B cell (primary cell): ENCODE data around the gene CHRNG. TPM values are rescaled to one million over a fixed set of nuclear protein-coding genes. Genes with fewer than 3 reads are reported as not detected.

Experiments
- ATAC-seq: fragments of 200-7000 bp; cut with Tn5 transposase; one replicate; pipeline ENCODE4 v1.10.0; 2021; ENCODE audit warnings: low read depth, mild to moderate bottlenecking, moderate number of reproducible peaks, moderate library complexity
- CTCF ChIA-PET: fragments of 350-600 bp; sonication (Branson Sonifier 250); formaldehyde crosslinking; loops from one replicate; lab custom pipeline; 2021; ENCODE audit warnings: antibody characterized with exemption, inconsistent platforms; lab: Charles Lee
- POLR2A ChIA-PET: fragments of 350-600 bp; sonication (Branson Sonifier 250); formaldehyde crosslinking; loops from one replicate; lab custom pipeline; 2021; ENCODE audit warnings: antibody characterized with exemption; lab: Charles Lee
- DNase-seq: peaks from one replicate; pipeline ENCODE4 v3.0.0; 2013
- H2AFZ ChIP-seq: 2 replicates; pipeline ENCODE4 v1.6.1; 2012; ENCODE audit warnings: mild to moderate bottlenecking, low read depth, low read length; ENCODE audit not compliant: insufficient read depth, poor library complexity, severe bottlenecking
- H3K27ac ChIP-seq, 2 donors: 1 replicate in 1 of 2; 2 replicates in 1 of 2; pipeline ENCODE4 v1.5.1; 2012 to 2013; ENCODE audit warnings: low read length in 2 of 2, mild to moderate bottlenecking in 2 of 2, moderate library complexity in 1 of 2
- H3K27me3 ChIP-seq, 4 experiments: fragments of 200-600 bp in 1 of 4; sonication (generic) in 1 of 4; replicated peaks in 1 of 4; 1 replicate in 2 of 4; 2 replicates in 2 of 4; pipeline versions ENCODE4 v1.6.1 to v1.7.0; 2013 to 2016; ENCODE audit warnings: low read length in 3 of 4, mild to moderate bottlenecking in 2 of 4, mixed read lengths in 1 of 4, moderate library complexity in 1 of 4; ENCODE audit not compliant: insufficient read depth in 4 of 4, control insufficient read depth in 3 of 4; ENCODE audit errors: control extremely low read depth in 1 of 4
- H3K36me3 ChIP-seq, 2 experiments: replicated peaks in 1 of 2; 1 replicate in 1 of 2; 2 replicates in 1 of 2; pipeline versions ENCODE4 v1.6.1 to v1.7.1; 2013; ENCODE audit warnings: low read length in 1 of 2; ENCODE audit not compliant: insufficient read depth in 2 of 2, control insufficient read depth in 1 of 2; ENCODE audit errors: control extremely low read depth in 1 of 2, extremely low read depth in 1 of 2
- H3K4me1 ChIP-seq, 2 donors: fragments of 200-600 bp in 1 of 2; sonication (generic) in 1 of 2; 1 replicate in 1 of 2; 2 replicates in 1 of 2; pipeline versions ENCODE4 v1.5.1 to v1.6.1; 2013 to 2017; ENCODE audit warnings: low read length in 2 of 2; ENCODE audit not compliant: control insufficient read depth in 2 of 2, insufficient read depth in 2 of 2
- H3K4me2 ChIP-seq: replicated peaks from 2 replicates; pipeline ENCODE3; 2012; ENCODE audit warnings: mild to moderate bottlenecking, low read depth, low read length; ENCODE audit not compliant: poor library complexity, severe bottlenecking
- H3K4me3 ChIP-seq, 5 experiments: fragments of 200-600 bp in 1 of 5; sonication (generic) in 1 of 5; 1 replicate in 3 of 5; 2 replicates in 2 of 5; pipeline versions ENCODE4 v1.5.1 to v1.7.0; 2011 to 2016; ENCODE audit warnings: low read length in 4 of 5, mild to moderate bottlenecking in 4 of 5, low read depth in 2 of 5, control low read depth in 1 of 5, moderate library complexity in 1 of 5; ENCODE audit not compliant: insufficient read depth in 1 of 5; ENCODE audit errors: control extremely low read depth in 1 of 5, extremely low read depth in 1 of 5
- H3K79me2 ChIP-seq: fragments of 200-600 bp; sonication (generic); one replicate; pipeline ENCODE4 v1.6.0; 2016; ENCODE audit warnings: low read length; ENCODE audit not compliant: control insufficient read depth, insufficient read depth
- H3K9ac ChIP-seq: fragments of 200-600 bp; sonication (generic); 2 replicates; pipeline ENCODE4 v1.6.1; 2017; ENCODE audit warnings: mild to moderate bottlenecking, low read length, moderate library complexity
- H3K9me3 ChIP-seq, 3 donors: one replicate each; pipeline versions ENCODE4 v1.6.1 to v1.7.1; 2013; ENCODE audit warnings: low read length in 2 of 3; ENCODE audit not compliant: control insufficient read depth in 2 of 3, insufficient read depth in 1 of 3; ENCODE audit errors: control extremely low read depth in 1 of 3
- H4K20me1 ChIP-seq: 2 replicates; pipeline ENCODE4 v1.6.0; 2012; ENCODE audit warnings: mild to moderate bottlenecking, low read length; ENCODE audit not compliant: insufficient read depth, control insufficient read depth, poor library complexity, severe bottlenecking
- H3K27ac Mint-ChIP-seq: one replicate; pipeline ENCODE4 v1.8.0; 2021; ENCODE audit warnings: mixed read lengths
- H3K27me3 Mint-ChIP-seq: one replicate; pipeline ENCODE4 v1.8.0; 2021; ENCODE audit warnings: mixed read lengths
- H3K4me1 Mint-ChIP-seq: one replicate; pipeline ENCODE4 v1.8.0; 2021; ENCODE audit warnings: mixed read lengths
- H3K4me3 Mint-ChIP-seq: one replicate; pipeline ENCODE4 v1.8.0; 2021; ENCODE audit warnings: mixed read lengths
- H3K9me3 Mint-ChIP-seq: one replicate; pipeline ENCODE4 v1.8.0; 2022; ENCODE audit warnings: mixed read lengths; ENCODE audit not compliant: insufficient read depth
- EZH2 ChIP-seq: IDR thresholded peaks from 2 replicates; pipeline ENCODE4 v1.6.1; 2012; ENCODE audit warnings: borderline replicate concordance, low read depth, mild to moderate bottlenecking, moderate library complexity, low read length; ENCODE audit not compliant: insufficient read depth, poor library complexity, severe bottlenecking
- WGBS: methylation state at CpG from one replicate; pipeline ENCODE4 v1.1.5; 2013; ENCODE audit warnings: missing lambda C conversion rate; ENCODE audit not compliant: insufficient coverage; 5-methylcytosine and 5-hydroxymethylcytosine counted together
- intact Hi-C: fragments of 100-400 bp; cut with micrococcal nuclease; formaldehyde crosslinking; loops from one replicate; pipeline ENCODE4 v1.10.0; 2022
- polyA plus RNA-seq: library from polyadenylated mRNA; depleted of rRNA; stranded (reverse); fragments of >200 nt; gene quantifications from 2 replicates; pipeline ENCODE4 v1.2.3, GENCODE V29; 2012
- total RNA-seq, 2 donors: library from RNA; stranded (reverse); fragments of 120-200 nt in 1 of 2; gene quantifications; 1 replicate in 1 of 2; 2 replicates in 1 of 2; pipeline versions ENCODE4 v1.2.3 to v1.2.4, GENCODE V29; 2013 to 2022
- TF ChIP-seq, protein P1 (sequence below): fragments of 200-600 bp; IDR thresholded peaks from one replicate; pipeline ENCODE4 v1.8.0; 2022; ENCODE audit warnings: antibody characterized with exemption, mild to moderate bottlenecking

CHRNG gene
- total and polyA plus RNA-seq, 2 donors (not counting 1 experiment from before 2014, with no cell fraction given), result not detected

DNA sequence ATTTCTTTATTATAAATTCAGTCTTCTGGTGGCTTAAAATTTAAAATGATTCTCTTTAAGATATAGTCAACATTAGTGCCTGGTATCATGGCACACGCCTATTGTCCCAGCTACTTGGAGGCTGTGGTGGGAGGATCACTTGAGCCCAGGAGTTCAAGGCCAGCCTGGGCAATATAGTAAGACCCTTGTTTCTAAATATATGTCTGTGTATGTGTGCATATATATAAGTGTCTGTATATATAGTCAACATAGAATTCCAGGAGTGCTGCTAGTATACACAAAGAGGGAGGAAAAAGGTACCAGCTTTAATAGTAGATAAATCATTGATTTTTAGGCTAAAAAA is 35.9 kb downstream of the CHRNG start:
- CTCF ChIA-PET, result no interaction called here
- no peaks in the 10 kb centered on the region for H3K4me1 Mint-ChIP-seq
- no peaks in the 10 kb centered on the region for H3K79me2 ChIP-seq
- TF ChIP-seq, protein P1, sequence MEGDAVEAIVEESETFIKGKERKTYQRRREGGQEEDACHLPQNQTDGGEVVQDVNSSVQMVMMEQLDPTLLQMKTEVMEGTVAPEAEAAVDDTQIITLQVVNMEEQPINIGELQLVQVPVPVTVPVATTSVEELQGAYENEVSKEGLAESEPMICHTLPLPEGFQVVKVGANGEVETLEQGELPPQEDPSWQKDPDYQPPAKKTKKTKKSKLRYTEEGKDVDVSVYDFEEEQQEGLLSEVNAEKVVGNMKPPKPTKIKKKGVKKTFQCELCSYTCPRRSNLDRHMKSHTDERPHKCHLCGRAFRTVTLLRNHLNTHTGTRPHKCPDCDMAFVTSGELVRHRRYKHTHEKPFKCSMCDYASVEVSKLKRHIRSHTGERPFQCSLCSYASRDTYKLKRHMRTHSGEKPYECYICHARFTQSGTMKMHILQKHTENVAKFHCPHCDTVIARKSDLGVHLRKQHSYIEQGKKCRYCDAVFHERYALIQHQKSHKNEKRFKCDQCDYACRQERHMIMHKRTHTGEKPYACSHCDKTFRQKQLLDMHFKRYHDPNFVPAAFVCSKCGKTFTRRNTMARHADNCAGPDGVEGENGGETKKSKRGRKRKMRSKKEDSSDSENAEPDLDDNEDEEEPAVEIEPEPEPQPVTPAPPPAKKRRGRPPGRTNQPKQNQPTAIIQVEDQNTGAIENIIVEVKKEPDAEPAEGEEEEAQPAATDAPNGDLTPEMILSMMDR, result no peak
- no peak for TF ChIP-seq EZH2
- no peaks in the 10 kb centered on the region for H3K27me3 ChIP-seq
- H3K4me3 ChIP-seq, result no peak overlapping the region
- H4K20me1 ChIP-seq, result no peaks in the 10 kb centered on the region
- H3K27ac Mint-ChIP-seq, result no peak overlapping the region
- POLR2A ChIA-PET, result no interaction called here
- no peak overlapping the region for H3K27ac ChIP-seq
- no peak for ATAC-seq
- peaks cover 2 to 48% of the 10 kb centered on the region in 2 experiments for H3K36me3 ChIP-seq
- no peak for DNase-seq
- no peak overlapping the region for H3K4me3 Mint-ChIP-seq
- no peaks in the 10 kb centered on the region for H3K27me3 Mint-ChIP-seq
- no peaks in the 10 kb centered on the region for H3K4me1 ChIP-seq
- intact Hi-C loops, result no loop called here
- H3K9me3 ChIP-seq, result no peaks in the 10 kb centered on the region
- WGBS, result 100% methylated on average over 1 of the region's 1 CpG
- H3K9ac ChIP-seq, result no peak overlapping the region
- H2AFZ ChIP-seq, result no peak overlapping the region
- H3K9me3 Mint-ChIP-seq, result no peaks in the 10 kb centered on the region
- H3K4me2 ChIP-seq, result no peak overlapping the region

DNA sequence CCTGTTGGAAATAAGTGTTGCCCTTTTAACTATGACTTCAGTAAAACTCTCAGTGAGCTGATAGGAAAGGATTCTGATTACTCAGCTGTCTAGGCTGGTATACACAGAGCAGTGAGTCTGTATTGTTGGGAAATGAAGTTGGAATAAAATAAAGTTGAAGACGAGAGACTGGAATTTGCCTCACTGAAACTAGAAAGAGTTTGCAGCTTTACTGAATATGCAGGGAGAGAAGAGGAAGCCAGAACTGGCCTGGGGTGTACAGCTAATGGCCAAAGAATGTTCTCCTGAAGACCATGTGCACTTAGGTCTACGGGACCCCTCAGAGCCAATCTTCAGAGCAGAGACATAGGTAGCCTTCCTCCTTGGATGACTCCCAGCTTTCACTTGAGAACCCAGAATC is 37.5 kb downstream of the CHRNG start:
- H4K20me1 ChIP-seq, result no peaks in the 10 kb centered on the region
- no peaks in the 10 kb centered on the region for H3K27me3 ChIP-seq
- no peak overlapping the region for H2AFZ ChIP-seq
- CTCF ChIA-PET, result no interaction called here
- H3K4me2 ChIP-seq, result no peak overlapping the region
- peaks cover 0 to 53% of the 10 kb centered on the region in 2 experiments for H3K36me3 ChIP-seq
- POLR2A ChIA-PET, result no interaction called here
- intact Hi-C loops, result no loop called here
- no peak overlapping the region for H3K9ac ChIP-seq
- 100% methylated on average over 2 of the region's 2 CpGs for WGBS
- Mint-ChIP-seq H3K4me3 (no peak overlapping the region), H3K27ac (no peak overlapping the region), H3K4me1 (peaks cover 3% of the 10 kb centered on the region), H3K27me3 (no peaks in the 10 kb centered on the region), H3K9me3 (no peaks in the 10 kb centered on the region)
- DNase-seq, result no peak
- TF ChIP-seq EZH2, result no peak
- TF ChIP-seq, protein P1, result no peak
- H3K4me1 ChIP-seq, result no peaks in the 10 kb centered on the region
- no peaks in the 10 kb centered on the region for H3K79me2 ChIP-seq
- no peaks in the 10 kb centered on the region for H3K9me3 ChIP-seq
- no peak overlapping the region for H3K27ac ChIP-seq
- ATAC-seq, result no peak
- no peak overlapping the region for H3K4me3 ChIP-seq
